Anterior cingulate cortex (tissue), 58 donors: ENCODE results near the gene FNIP2.
"Not testable (repeated sequence)": the region's sequence is repeated elsewhere in the genome, so short reads cannot be mapped to it uniquely, and the experiment has no call there.

Experiments used
- DNase-seq, 58 donors: peaks; one replicate each; lab custom pipeline; 2025; lab: John Stamatoyannopoulos, UW

FNIP2 gene

GRCh38 chr4:158938220-158939044 is 169.6 kb downstream of the FNIP2 start:
- no peak for DNase-seq

GRCh38 chr4:158940271-158940670 is 171.4 kb downstream of the FNIP2 start:
- no peak for DNase-seq

- DNase-seq = no peak
Measured at GRCh38 chr4:158941321-158941720, 172.5 kb downstream of the FNIP2 start.

- DNase-seq = peak in 2 of 58 donors; percentile 46 to 59
Measured at GRCh38 chr4:158941895-158942294, 173.1 kb downstream of the FNIP2 start.

- no peak for DNase-seq
Measured at GRCh38 chr4:158945529-158946108, 176.8 kb downstream of the FNIP2 start.

- no peak for DNase-seq
Measured at GRCh38 chr4:158946825-158947224, 178.0 kb downstream of the FNIP2 start.

GRCh38 chr4:158948071-158948470 is 179.2 kb downstream of the FNIP2 start:
- DNase-seq = no peak

GRCh38 chr4:158949099-158949498 is 180.3 kb downstream of the FNIP2 start:
- DNase-seq = no peak

GRCh38 chr4:158952221-158952774 is 183.5 kb downstream of the FNIP2 start:
- not testable (repeated sequence) for DNase-seq

- DNase-seq = not testable (repeated sequence)
Measured at GRCh38 chr4:158956345-158956744, 187.5 kb downstream of the FNIP2 start.

- not testable (repeated sequence) for DNase-seq
Measured at GRCh38 chr4:158956918-158957317, 188.1 kb downstream of the FNIP2 start.
